Activated CD8-positive, alpha-beta T cell treated with anti-CD3 and anti-CD28 coated beads, Interleukin-2, amount 10 ng/mL, durations not matched to agents 7 days and 5 days (primary cell): ENCODE results near the gene HSD17B4. TPM values are rescaled to one million over a fixed set of nuclear protein-coding genes. Genes with fewer than 3 reads are reported as not detected.
A peak's percentile ranks its signal among the peaks of the same experiment; 100 is the strongest.
"Not testable (repeated sequence)": the region's sequence is repeated elsewhere in the genome, so short reads cannot be mapped to it uniquely, and the experiment has no call there.

Experiments used
- ATAC-seq: fragments of 150-1000 bp; cut with Tn5 transposase; one replicate; pipeline ENCODE4 v1.10.0; 2021; ENCODE audit warnings: moderate library complexity
- CTCF ChIA-PET: fragments of 350-600 bp; sonication (Branson Sonifier 250); formaldehyde crosslinking; loops from one replicate; lab custom pipeline; 2021; ENCODE audit warnings: antibody characterized with exemption; lab: Charles Lee
- POLR2A ChIA-PET: fragments of 350-600 bp; sonication (Branson Sonifier 250); formaldehyde crosslinking; loops from one replicate; lab custom pipeline; 2021; ENCODE audit warnings: antibody characterized with exemption; lab: Charles Lee
- DNase-seq: peaks from one replicate; pipeline ENCODE4 v3.0.0-alpha.2; 2020
- H3K27ac Mint-ChIP-seq: one replicate; pipeline ENCODE4 v1.8.0; 2021; ENCODE audit warnings: mild to moderate bottlenecking, mixed read lengths
- H3K27me3 Mint-ChIP-seq: one replicate; pipeline ENCODE4 v1.8.0; 2021; ENCODE audit warnings: low read depth, mixed read lengths
- H3K36me3 Mint-ChIP-seq: one replicate; pipeline ENCODE4 v1.8.0; 2021; ENCODE audit warnings: low read depth, mixed read lengths
- H3K4me1 Mint-ChIP-seq: one replicate; pipeline ENCODE4 v1.8.0; 2021; ENCODE audit warnings: low read depth, mixed read lengths
- H3K4me3 Mint-ChIP-seq: one replicate; pipeline ENCODE4 v1.8.0; 2021; ENCODE audit warnings: mild to moderate bottlenecking, mixed read lengths
- H3K9me3 Mint-ChIP-seq: one replicate; pipeline ENCODE4 v1.8.0; 2022; ENCODE audit warnings: mixed read lengths; ENCODE audit not compliant: insufficient read depth
- total RNA-seq, 2 experiments: library from RNA; stranded (reverse); gene quantifications; one replicate each; pipeline ENCODE4 v1.2.3, GENCODE V29; 2021

The HSD17B4 gene
- total RNA-seq, 2 experiments from 2014 or later: 68.9 to 78.9 TPM

- DNase-seq (no peak), ATAC-seq (no peak)
- Mint-ChIP-seq H3K27ac (no peak overlapping the region), H3K9me3 (no peaks in the 10 kb centered on the region), H3K4me3 (no peak overlapping the region), H3K36me3 (peaks cover 10% of the 10 kb centered on the region), H3K27me3 (peaks cover 6% of the 10 kb centered on the region), H3K4me1 (peaks cover 24% of the 10 kb centered on the region)
- ChIA-PET CTCF (interaction anchor here (0.7 kb wide), 1 partner anchor 427 kb away, joined by 3 read pairs; no protein-coding TSS in a partner anchor), POLR2A (no interaction called here)
Measured at GRCh38 chr5:119454171-119454570, 1.9 kb downstream of the HSD17B4 start.

GRCh38 chr5:119458911-119459632 lies 6.8 kb downstream of the HSD17B4 start:
- ChIA-PET POLR2A (no interaction called here), CTCF (interaction anchor here (1.6 kb wide), 1 partner anchor 11 kb away, joined by 8 read pairs; no protein-coding TSS in a partner anchor)
- no peak overlapping the region for H3K4me3 Mint-ChIP-seq
- H3K27ac Mint-ChIP-seq: no peak overlapping the region
- no peaks in the 10 kb centered on the region for H3K9me3 Mint-ChIP-seq
- no peaks in the 10 kb centered on the region for H3K27me3 Mint-ChIP-seq
- peaks cover 15% of the 10 kb centered on the region for H3K36me3 Mint-ChIP-seq
- H3K4me1 Mint-ChIP-seq: peaks cover 6% of the 10 kb centered on the region
- DNase-seq (no peak), ATAC-seq (no peak)

GRCh38 chr5:119465640-119466039 lies 13.3 kb downstream of the HSD17B4 start:
- no peak for DNase-seq
- Mint-ChIP-seq H3K9me3 (peaks cover 20% of the 10 kb centered on the region), H3K36me3 (peaks cover 37% of the 10 kb centered on the region), H3K27ac (no peak overlapping the region), H3K4me3 (no peak overlapping the region), H3K4me1 (peaks cover 2% of the 10 kb centered on the region), H3K27me3 (no peaks in the 10 kb centered on the region)
- ChIA-PET POLR2A (no interaction called here), CTCF (no interaction called here)
- ATAC-seq: no peak

DNA sequence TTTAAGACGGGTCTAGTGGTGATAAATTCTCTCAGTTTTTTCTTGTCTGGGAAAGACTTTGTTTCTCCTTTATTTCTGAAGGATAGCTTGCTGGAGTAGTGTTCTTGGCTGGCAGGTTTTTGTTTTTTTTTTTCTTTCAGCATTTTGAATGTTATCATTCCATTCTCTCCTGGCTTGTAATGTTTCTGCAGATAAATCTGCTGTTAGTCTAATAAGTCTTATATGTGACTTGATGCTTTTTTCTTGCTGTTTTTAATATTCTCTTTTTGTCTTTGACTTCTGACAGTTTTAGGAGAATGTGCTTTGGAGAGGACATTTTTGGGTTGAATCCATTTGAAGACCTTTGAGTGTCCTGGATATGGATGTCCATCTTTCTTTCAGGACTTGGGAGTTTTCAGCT lies 16.0 kb downstream of the HSD17B4 start:
- CTCF ChIA-PET: no interaction called here
- ATAC-seq (no peak), DNase-seq (no peak)
- Mint-ChIP-seq H3K27me3 (no peaks in the 10 kb centered on the region), H3K36me3 (peaks cover 37% of the 10 kb centered on the region), H3K9me3 (peaks cover 20% of the 10 kb centered on the region), H3K4me3 (no peak overlapping the region), H3K4me1 (peaks cover 2% of the 10 kb centered on the region), H3K27ac (no peak overlapping the region)
- POLR2A ChIA-PET: interaction anchor here (0.7 kb wide), 1 partner anchor 137 kb away, joined by 3 read pairs; no protein-coding TSS in a partner anchor

GRCh38 chr5:119470105-119470763 lies 17.9 kb downstream of the HSD17B4 start:
- H3K4me3 Mint-ChIP-seq: no peak overlapping the region
- peaks cover 2% of the 10 kb centered on the region for H3K4me1 Mint-ChIP-seq
- no peak overlapping the region for H3K27ac Mint-ChIP-seq
- peaks cover 37% of the 10 kb centered on the region for H3K36me3 Mint-ChIP-seq
- ATAC-seq: no peak
- peaks cover 20% of the 10 kb centered on the region for H3K9me3 Mint-ChIP-seq
- POLR2A ChIA-PET: no interaction called here
- CTCF ChIA-PET: interaction anchor here (0.7 to 2.0 kb wide), 10 partner anchors 8 to 482 kb away, joined by 3 to 8 read pairs (median 3); partner anchors contain the start of genes DTWD2 and HSD17B4
- no peaks in the 10 kb centered on the region for H3K27me3 Mint-ChIP-seq
- no peak for DNase-seq

DNA sequence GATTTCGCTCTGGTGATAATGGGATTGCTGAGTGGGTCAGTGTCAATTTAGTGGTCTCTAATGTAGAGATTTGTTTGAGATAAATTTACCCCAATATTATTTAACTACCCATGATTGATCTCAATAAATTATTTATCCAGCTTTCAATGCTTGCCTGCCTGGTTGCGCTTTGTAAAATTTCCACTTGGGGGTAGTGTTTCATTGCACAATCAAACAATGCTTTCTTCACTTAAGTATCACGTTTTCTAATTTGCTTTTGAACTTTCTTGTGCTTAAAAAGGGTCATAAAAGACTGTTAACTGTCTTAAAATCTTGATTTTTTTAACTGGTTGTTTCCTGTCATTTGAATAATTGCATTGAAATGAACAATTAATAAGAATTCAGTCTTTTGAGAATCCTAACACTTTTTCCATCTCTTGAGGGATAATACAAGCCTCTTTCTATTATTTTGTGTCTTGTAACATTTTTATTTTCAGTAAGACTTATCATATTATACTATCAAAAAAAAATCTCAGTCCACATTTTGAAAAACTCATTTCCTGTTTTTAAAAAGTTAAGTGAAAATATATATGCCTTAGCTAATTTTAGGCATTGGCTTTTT lies 18.7 kb downstream of the HSD17B4 start:
- ChIA-PET POLR2A (no interaction called here), CTCF (interaction anchor here (0.7 to 2.0 kb wide), 9 partner anchors 9 to 483 kb away, joined by 3 to 8 read pairs (median 3); partner anchors contain the start of genes DTWD2 and HSD17B4)
- H3K27me3 Mint-ChIP-seq: no peaks in the 10 kb centered on the region
- H3K9me3 Mint-ChIP-seq: peaks cover 20% of the 10 kb centered on the region
- H3K4me3 Mint-ChIP-seq: no peak overlapping the region
- no peak overlapping the region for H3K27ac Mint-ChIP-seq
- H3K36me3 Mint-ChIP-seq: peaks cover 32% of the 10 kb centered on the region
- peak; percentile 34 for DNase-seq
- peaks cover 2% of the 10 kb centered on the region for H3K4me1 Mint-ChIP-seq
- no peak for ATAC-seq

- CTCF ChIA-PET: no interaction called here
- ATAC-seq (no peak), DNase-seq (no peak)
- H3K4me3 Mint-ChIP-seq: no peak overlapping the region
- H3K27me3 Mint-ChIP-seq: no peaks in the 10 kb centered on the region
- no peaks in the 10 kb centered on the region for H3K4me1 Mint-ChIP-seq
- POLR2A ChIA-PET: no interaction called here
- peaks cover 24% of the 10 kb centered on the region for H3K36me3 Mint-ChIP-seq
- H3K9me3 Mint-ChIP-seq: peaks cover 8% of the 10 kb centered on the region
- no peak overlapping the region for H3K27ac Mint-ChIP-seq
Measured at GRCh38 chr5:119473241-119473640, 20.9 kb downstream of the HSD17B4 start.

- H3K27ac Mint-ChIP-seq: no peak overlapping the region
- POLR2A ChIA-PET: no interaction called here
- ATAC-seq: no peak
- no peaks in the 10 kb centered on the region for H3K4me1 Mint-ChIP-seq
- CTCF ChIA-PET: no interaction called here
- H3K9me3 Mint-ChIP-seq: no peaks in the 10 kb centered on the region
- H3K27me3 Mint-ChIP-seq: no peaks in the 10 kb centered on the region
- no peak for DNase-seq
- H3K4me3 Mint-ChIP-seq: no peak overlapping the region
- H3K36me3 Mint-ChIP-seq: peaks cover 13% of the 10 kb centered on the region
Measured at GRCh38 chr5:119476341-119476740, 24.0 kb downstream of the HSD17B4 start.

DNA sequence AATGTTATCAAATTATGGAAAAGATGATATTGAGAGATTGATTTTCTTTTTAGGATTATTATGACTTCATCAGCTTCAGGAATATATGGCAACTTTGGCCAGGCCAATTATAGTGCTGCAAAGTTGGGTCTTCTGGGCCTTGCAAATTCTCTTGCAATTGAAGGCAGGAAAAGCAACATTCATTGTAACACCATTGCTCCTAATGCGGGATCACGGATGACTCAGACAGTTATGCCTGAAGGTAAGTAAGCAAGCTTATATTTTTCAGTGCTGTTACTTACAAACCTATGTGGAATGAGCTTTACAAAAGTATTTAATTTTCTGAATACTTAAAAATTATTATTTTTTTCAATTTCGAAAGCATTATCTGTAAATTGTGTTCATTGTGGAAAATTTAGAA lies 26.5 kb downstream of the HSD17B4 start:
- no peaks in the 10 kb centered on the region for H3K9me3 Mint-ChIP-seq
- ChIA-PET CTCF (interaction anchor here (1.4 kb wide), 1 partner anchor 8 kb away, joined by 5 read pairs; no protein-coding TSS in a partner anchor), POLR2A (interaction anchor here (0.7 kb wide), 1 partner anchor 85 kb away, joined by 4 read pairs; no protein-coding TSS in a partner anchor)
- H3K27me3 Mint-ChIP-seq: no peaks in the 10 kb centered on the region
- H3K27ac Mint-ChIP-seq: no peak overlapping the region
- ATAC-seq: no peak
- no peak overlapping the region for H3K4me3 Mint-ChIP-seq
- no peaks in the 10 kb centered on the region for H3K4me1 Mint-ChIP-seq
- peaks cover 17% of the 10 kb centered on the region for H3K36me3 Mint-ChIP-seq
- no peak for DNase-seq

DNA sequence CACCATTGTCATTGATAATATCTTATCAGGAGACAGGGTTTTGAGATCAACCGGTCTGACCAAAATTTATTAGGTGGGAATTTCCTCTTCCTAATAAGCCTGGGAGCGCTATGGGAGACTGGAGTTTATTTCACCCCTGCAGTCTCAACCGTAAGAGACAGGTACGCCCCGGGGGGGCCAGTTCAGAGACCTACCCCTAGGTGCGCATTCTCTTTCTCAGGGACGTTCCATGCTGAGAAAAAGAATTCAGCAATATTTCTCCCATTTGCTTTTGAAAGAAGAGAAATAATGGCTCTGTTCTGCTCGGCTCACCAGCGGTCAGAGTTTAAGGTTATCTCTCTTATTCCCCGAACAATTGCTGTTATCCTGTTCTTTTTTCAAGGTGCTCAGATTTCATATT lies 28.3 kb downstream of the HSD17B4 start:
- POLR2A ChIA-PET, H3K27me3 Mint-ChIP-seq, CTCF ChIA-PET, H3K4me1 Mint-ChIP-seq, DNase-seq, H3K9me3 Mint-ChIP-seq, ATAC-seq, H3K27ac Mint-ChIP-seq, H3K4me3 Mint-ChIP-seq: not testable (repeated sequence)
- H3K36me3 Mint-ChIP-seq: peaks cover 15% of the 10 kb centered on the region

GRCh38 chr5:119483155-119483554 lies 30.9 kb downstream of the HSD17B4 start:
- POLR2A ChIA-PET: no interaction called here
- ATAC-seq (no peak), DNase-seq (no peak)
- H3K27me3 Mint-ChIP-seq: no peaks in the 10 kb centered on the region
- no peak overlapping the region for H3K4me3 Mint-ChIP-seq
- CTCF ChIA-PET: interaction anchor here (1.1 kb wide), 1 partner anchor 13 kb away, joined by 3 read pairs; no protein-coding TSS in a partner anchor
- H3K9me3 Mint-ChIP-seq: no peaks in the 10 kb centered on the region
- no peaks in the 10 kb centered on the region for H3K4me1 Mint-ChIP-seq
- peaks cover 15% of the 10 kb centered on the region for H3K36me3 Mint-ChIP-seq
- H3K27ac Mint-ChIP-seq: no peak overlapping the region
